SK-N-SH (cell line): ENCODE data around the gene GLRA3.

Experiments
- FOXM1 ChIP-seq: IDR thresholded peaks from 2 replicates; pipeline ENCODE4 v1.4.0; 2012; ENCODE audit warnings: low read depth, mild to moderate bottlenecking
- RAD21 ChIP-seq: IDR thresholded peaks from 2 replicates; pipeline ENCODE4 v1.6.1; 2012; ENCODE audit warnings: mild to moderate bottlenecking, low read length
- YY1 ChIP-seq: IDR thresholded peaks from 2 replicates; pipeline ENCODE4 v1.4.0; 2012; ENCODE audit warnings: low read depth, mild to moderate bottlenecking
- TF ChIP-seq, protein P1 (sequence below): fragments of 200-600 bp; sonication (generic); IDR thresholded peaks from 2 replicates; pipeline ENCODE4 v1.6.1; 2017; ENCODE audit warnings: antibody characterized with exemption, mild to moderate bottlenecking, moderate library complexity
- TF ChIP-seq, protein P2 (sequence below): IDR thresholded peaks from 2 replicates; pipeline ENCODE4 v1.4.0; 2012; ENCODE audit warnings: low read depth

DNA sequence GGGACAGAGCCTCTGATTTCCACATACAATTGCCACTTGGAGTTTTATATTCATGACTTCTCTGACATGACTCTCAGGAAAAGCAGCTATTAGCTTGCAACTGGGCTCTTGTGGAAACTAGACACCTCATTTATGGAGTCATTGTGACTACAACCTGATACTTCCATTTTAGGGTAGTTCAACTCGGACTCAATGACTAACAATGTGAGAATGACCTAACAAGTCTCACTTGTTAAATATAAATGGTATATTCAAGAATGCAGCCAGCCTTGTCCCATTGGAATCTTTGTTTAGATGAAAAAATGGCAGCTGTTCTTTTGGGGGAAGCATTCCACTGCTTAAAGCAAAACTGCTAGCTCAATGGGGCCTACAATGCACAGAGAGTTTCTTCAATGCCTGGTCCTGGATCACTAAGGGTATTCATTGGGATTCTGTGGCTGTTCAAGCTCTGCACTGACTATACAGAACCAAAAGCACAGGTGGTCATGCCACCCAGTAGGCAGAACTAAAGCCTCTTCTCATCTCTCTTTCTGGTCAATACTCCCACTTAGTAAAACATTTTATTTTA, 36.5 kb upstream of the GLRA3 start:
- TF ChIP-seq, protein P1, sequence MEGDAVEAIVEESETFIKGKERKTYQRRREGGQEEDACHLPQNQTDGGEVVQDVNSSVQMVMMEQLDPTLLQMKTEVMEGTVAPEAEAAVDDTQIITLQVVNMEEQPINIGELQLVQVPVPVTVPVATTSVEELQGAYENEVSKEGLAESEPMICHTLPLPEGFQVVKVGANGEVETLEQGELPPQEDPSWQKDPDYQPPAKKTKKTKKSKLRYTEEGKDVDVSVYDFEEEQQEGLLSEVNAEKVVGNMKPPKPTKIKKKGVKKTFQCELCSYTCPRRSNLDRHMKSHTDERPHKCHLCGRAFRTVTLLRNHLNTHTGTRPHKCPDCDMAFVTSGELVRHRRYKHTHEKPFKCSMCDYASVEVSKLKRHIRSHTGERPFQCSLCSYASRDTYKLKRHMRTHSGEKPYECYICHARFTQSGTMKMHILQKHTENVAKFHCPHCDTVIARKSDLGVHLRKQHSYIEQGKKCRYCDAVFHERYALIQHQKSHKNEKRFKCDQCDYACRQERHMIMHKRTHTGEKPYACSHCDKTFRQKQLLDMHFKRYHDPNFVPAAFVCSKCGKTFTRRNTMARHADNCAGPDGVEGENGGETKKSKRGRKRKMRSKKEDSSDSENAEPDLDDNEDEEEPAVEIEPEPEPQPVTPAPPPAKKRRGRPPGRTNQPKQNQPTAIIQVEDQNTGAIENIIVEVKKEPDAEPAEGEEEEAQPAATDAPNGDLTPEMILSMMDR = no peak
- no peak for TF ChIP-seq FOXM1
- no peak for TF ChIP-seq YY1
- no peak for TF ChIP-seq RAD21
- TF ChIP-seq, protein P2, sequence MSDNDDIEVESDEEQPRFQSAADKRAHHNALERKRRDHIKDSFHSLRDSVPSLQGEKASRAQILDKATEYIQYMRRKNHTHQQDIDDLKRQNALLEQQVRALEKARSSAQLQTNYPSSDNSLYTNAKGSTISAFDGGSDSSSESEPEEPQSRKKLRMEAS = no peak
